ENCODE measurements around the gene NFIA.

Gene NFIA

DNA sequence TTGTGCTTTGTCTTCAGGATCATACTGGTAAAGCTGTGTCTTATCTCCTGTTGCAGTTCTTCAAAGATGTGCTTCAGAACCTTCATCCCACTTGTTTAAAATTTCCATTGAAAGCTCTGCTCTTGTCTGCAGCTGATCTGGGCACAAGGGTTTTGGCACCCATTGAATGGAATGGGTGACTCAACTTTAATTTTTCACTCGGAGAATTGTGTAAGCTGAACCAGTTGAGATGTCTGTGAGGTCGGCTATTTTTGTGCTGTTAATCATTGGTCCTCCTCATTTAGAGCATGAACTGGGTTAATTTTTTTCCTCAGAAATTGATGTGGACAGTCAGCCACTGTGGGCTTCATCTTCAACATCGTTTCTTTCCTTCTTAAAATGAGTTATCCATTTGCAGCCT is 390.5 kb downstream of the NFIA start:
- no peak for DNase-seq

DNA sequence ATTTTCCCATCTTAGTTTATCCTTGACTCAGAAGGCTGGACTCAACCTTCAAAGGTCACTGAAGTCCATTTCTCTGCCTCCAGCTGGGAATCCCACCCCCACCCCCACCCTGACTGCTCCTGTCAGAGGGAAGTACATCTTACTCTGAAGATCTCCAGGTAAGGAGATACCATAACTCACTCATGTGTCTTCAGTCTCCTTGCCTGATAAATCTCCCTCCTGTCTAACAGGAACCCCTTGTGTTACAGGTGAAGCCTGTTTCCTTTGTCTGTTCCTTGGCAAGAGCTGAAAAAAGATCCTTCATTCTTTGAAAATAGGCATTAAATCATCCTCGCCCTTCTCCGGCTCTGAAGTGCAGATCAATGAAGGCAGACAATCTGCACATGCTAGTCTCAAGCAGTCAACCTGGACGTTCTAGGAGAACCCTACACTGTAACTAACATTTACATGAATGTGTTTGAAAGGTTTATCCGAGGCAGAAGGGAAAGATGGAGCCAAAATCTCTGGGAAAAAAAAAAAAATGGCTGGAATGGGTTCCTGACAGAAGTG is 392.0 kb downstream of the NFIA start:
- DNase-seq, result no peak

DNA sequence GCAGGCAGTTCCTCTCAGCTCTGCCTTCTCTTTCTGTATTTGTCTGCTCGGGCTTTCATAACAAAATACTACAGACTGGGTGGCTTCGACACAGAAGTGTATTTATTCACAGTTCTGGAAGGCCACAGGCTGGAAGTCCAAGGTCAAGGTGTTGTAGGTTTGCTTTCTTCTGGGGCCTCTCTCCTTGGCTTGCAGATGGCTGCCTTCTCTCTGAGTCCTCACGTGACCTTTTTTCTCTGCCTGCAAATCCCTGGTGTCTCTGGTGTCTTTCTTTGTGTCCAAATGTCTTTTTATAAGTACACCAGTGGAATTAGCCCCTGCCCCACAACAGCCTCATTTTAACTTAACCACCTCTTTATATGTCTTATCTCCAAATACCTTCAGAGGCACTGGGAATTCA is 392.6 kb downstream of the NFIA start:
- no peak for DNase-seq

DNA sequence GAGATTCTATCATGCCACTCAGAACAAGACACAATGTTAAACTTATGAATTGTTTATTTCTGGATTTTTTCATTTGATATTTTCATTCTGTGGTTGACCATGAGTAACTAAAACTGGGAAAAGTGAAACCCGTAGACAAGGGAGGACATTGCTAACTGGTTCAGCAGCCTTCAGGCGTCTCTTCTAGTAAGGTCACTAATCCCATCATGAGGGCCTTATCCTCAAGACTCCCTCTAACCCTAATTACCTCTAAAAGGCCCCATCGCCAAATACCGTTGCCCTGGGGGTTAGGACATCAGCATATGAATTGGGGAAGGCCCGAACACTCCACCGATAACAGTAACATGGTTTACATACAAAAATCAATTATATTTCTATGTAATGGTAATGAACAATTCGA is 394.9 kb downstream of the NFIA start:
- DNase-seq, result no peak

- DNase-seq, result no peak
Measured at GRCh38 chr1:61480273-61480935, 398.0 kb downstream of the NFIA start.

GRCh38 chr1:61481315-61481715 is 399.0 kb downstream of the NFIA start:
- no peak for DNase-seq

DNA sequence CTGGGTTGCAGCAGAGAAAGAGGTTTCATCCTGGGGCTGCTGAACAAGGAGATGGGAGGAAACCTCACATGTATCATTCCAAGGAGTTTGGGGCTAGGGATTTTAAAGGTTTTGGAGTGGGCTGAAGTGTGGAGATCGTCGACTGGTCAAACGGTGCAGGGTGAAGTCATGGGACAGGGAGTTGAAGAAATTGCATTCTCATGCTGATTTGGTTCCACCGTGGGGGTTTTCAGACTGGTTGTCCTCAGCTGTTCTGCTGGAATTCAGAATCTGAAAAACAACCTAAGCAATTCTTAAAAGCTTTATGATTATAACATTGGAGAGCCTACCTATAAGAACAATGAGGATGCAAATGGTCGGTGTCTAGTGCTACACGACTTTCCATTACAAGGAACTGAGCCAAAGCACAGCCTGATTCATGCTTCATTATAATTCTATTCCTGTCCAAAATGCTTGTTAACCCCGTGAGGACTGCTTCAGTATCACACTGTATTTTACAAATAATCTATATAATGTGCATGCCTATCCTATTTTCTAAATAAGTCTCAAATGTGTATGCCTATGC is 399.9 kb downstream of the NFIA start:
- no peak for DNase-seq

GRCh38 chr1:61486783-61487536 is 404.6 kb downstream of the NFIA start:
- DNase-seq, result no peak

- no peak for DNase-seq
Measured at GRCh38 chr1:61487801-61488200, 405.4 kb downstream of the NFIA start.

DNA sequence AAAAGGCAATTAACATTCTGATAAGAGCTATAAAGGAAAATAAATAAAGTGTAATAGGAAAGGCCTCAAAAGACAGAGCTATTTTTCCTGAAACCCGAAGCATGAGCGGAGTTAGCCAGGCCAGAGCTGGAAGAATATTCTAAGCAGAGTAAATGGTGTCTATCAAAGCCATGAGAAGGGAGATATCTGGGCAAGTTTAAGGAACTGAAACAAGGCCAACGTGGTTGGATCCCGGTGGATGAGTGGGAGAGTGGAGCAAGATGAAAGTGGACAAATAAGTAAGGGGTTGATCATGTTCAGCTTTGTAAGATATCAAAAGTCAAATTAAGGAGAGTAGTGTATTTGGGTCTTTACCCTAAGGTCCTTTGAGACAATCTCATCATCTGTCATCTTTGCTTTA is 408.6 kb downstream of the NFIA start:
- DNase-seq, result no peak

- DNase-seq, result no peak
Measured at GRCh38 chr1:61491497-61491896, 409.1 kb downstream of the NFIA start.

- no peak for DNase-seq
Measured at GRCh38 chr1:61494000-61494399, 411.6 kb downstream of the NFIA start.

GRCh38 chr1:61496501-61496900 is 414.1 kb downstream of the NFIA start:
- DNase-seq, result no peak

GRCh38 chr1:61497013-61497412 is 414.7 kb downstream of the NFIA start:
- DNase-seq, result no peak

DNA sequence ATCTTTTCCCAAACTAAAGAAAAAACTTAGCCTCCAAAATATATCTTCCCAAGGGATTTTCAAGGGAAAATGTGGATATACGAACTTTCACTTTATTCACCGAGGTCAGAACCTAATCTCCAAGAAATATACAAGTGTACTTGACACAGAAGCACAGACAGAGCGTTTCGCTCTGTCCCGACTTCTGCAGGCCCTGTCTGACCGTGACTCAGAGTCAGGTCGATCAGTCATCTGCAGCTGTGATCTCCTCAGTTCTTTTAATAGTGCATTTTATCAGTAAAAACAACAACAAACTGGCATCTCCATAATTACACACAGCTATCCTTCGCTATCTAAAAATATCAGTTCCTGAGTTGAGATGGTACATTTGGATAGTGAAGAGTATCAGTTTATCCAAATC is 416.0 kb downstream of the NFIA start:
- DNase-seq, result no peak

- DNase-seq, result no peak
Measured at GRCh38 chr1:61501971-61502916, 419.9 kb downstream of the NFIA start.

- DNase-seq, result no peak
Measured at GRCh38 chr1:61504305-61504704, 421.9 kb downstream of the NFIA start.

DNA sequence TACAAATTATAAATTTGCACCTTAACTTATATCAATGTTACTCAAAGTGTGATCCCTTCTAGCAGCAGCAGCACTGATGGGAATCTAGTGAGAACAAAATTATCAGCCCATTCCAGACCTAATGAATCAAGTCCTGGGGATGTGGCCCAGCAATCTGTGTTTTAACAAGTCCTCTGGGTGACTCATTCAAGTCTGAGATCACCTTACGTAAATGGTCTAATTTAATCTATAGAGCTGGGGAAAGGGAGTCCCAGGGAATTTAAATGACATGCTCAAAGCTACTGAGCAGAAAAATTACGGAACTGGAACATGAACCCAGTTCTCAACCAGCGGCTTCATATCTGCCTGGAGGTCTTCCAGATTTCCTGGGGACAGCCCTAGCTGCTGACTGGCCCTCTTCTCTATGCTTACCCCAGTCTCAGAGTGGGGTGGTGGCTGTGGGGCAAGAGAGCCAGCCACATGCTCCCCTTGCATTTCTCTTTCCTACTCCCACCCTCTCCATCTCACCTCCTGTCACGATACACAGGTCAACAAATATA is 422.6 kb downstream of the NFIA start:
- no peak for DNase-seq

- DNase-seq, result no peak
Measured at GRCh38 chr1:61506236-61506635, 423.9 kb downstream of the NFIA start.

DNA sequence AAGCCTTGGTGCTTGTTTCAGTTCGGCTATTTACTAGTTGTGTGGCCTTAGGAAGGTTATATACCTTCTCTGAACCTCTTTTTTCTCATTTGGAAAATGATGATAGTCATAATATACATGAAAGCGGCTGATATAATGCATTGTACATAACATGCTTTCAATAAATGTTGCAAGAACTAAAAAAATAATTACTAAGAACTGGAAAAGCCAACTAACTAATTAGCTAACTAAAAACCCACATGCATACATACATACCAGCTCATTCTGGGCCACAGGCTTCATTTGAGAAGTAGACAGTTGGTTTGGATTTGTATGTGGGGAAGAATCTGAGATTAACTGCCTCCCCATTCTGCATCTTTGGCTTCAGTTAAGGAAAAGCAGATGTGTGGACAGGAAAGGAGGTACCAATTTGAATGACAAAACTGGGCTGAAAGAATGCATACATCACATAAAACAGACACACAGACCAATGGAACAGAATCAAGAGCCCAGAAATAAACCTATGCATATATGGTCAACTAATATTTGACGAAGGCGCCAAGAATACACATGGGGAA is 424.7 kb downstream of the NFIA start:
- DNase-seq, result no peak
